ENCODE measurements around the gene ABCA3.

ABCA3 gene

DNA sequence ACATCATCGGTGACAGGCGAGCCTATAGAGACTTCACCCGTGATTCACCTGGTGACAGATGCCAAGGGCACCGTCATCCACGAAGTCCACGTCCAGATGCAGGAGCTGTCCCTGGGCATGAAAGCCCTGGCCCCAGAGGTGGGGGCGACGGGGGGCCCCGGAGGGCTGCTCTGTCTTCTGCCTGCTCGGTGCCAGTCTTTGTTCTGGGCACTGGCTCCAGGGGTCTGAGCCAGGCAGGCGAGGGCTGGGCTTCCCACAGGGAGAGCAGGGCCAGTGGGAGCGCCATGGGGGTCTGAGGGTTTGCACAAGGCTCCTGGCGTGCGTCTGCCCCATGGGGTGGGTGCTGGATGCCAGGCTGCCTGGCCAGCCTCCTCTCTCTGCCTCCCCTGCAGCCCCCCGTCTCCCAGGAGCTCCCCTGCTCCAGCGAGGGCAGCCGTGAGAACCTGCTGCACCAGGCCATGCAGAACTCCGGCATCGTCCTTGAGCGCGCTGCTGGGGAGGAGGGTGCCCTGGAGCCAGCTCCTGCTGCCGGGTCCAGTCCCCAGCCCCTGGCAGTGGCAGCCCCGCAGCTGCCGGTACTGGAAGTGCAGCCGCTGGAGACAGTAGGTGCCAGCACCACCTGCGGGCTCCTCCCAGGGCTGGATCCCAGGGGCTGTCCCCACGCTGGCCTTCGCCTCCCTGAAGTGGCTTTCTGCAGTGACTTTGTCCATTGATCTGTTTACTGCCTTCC lies 107.3 kb downstream of the ABCA3 start:
- no peak for DNase-seq

- no peak for DNase-seq
Observed at GRCh38 chr16:2232094-2232990, 108.2 kb downstream of the ABCA3 start.

DNA sequence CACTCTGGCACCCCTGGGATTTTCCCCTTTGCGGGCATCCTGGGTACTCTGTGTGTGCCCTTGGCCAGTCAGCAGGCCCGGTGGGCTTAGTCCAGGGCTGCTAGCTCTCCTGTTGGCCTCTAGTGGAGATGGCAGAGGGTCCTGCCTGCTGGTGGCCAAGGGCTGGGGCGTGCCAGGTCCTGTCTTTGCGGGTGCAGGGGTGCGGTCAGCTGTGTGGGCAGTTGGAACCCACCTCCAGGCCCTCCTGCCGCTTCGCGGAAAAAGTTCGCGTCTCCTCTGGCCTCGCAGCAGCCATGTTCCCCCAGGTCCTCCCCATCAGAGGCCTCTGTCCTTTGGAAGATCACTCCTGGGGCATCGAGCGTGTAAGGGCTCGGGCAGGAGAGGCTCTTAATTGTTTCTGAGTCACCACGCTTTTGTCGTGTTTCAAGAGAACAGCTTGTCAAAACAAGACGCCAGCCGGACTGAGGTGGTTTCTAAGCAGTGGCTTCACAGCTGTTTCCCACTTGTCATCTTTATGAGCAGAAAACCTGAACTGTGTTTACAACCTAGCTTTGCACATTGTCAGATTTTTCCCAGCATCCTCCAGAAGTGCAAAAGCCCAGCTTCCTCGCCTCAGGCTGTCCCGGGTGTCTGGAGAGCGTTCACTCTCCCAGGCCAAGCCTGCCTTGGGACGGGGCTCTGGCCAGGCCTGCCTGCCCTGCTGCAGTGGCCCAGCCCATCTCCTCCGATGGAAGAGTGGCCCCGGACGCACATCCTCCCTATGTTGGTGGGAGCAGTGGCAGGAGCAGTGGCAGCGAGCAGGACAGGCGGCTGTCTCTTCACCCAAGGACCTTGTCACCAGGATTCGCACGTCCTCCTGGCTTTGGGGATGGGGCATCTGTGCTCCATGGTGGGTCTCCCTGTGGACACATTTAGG lies 109.3 kb downstream of the ABCA3 start:
- no peak for DNase-seq

DNA sequence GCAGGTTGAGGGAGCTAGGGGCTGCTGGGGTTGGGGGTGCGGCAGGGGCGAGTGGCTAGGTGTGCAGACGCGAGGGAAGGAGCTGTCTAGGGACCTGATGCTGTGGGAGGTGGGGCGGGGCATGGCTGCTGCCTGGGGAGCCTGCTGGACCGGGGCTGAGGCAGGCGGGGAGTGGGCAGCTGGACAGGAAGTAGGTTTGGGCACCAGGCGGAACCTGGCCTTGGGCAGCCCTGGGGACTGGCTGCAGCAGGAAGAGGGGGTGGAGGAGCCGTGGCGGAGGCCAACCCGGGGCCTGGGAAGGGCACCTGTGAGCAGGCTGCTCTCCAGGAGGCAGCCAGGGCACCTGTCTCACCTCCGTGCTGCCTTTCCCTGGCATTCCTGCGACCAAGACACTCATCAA lies 110.2 kb downstream of the ABCA3 start:
- no peak for DNase-seq

GRCh38 chr16:2229632-2230250 lies 110.8 kb downstream of the ABCA3 start:
- no peak for DNase-seq

DNA sequence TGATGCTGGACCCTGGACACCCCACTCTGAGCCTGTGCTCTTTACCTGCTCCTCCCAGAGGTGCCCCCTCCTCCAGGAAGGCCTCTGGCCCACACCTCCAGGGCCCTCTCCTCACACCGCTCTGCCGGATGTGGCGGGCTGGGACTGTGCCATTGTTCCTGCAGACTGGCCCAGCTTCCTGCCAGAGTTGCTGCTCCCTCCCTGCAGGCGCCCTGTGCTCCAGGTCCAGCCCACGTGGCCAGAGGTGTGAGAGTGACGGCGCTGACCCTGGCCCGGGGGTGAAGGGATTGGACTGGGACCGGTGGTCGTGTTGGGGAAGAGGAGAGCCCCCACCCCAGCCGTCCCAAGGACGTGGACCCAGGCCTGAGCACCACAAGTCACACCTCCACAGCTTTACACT lies 111.4 kb downstream of the ABCA3 start:
- no peak for DNase-seq

DNA sequence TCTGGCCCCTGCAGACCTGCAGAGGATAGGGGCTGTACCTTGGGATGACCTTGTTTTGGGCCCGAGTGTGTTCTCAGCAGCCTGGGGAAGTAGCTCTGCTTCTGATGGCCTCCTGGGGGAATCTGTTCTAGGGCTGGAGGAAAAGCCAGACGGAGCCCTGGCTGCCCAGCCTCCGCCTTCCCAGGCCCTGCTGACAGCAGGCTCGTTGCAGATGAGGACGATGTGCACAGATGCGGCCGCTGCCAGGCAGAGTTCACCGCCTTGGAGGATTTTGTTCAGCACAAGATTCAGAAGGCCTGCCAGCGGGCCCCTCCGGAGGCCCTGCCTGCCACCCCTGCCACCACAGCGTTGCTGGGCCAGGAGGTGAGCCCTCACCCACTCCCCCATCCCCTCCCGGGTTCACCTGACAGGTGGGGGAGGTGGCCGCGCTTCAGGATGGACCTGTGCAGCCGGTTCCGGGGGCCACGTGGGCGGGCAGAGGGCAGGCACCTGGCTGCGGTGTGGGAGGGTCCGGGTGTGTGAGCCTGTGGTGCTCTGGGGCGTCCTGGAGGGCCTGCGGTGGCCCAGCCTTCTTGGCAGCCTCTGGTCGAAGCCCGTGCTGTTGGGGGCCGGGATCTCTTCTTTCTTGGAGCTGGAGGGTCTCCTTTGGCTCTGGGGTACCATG lies 112.2 kb downstream of the ABCA3 start:
- DNase-seq: no peak

DNA sequence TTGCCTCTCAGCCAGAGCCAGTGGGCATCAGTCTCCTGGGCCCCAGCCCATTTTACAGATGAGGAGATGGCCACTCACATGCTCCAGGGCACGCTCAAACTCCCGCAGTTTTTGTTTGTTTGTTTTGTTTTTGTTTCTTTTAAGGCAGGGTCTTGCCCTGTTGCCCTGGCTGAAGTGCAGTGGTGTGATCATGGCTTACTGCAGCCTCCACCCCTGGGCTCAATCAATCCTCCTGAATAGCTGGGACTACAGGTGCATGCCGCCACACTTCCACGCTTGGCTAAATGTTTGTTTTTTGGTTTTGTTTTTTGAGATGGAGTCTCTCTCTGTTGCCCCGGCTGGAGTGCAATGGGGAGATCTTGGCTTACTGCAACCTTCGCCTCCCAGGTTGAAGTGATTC lies 113.6 kb downstream of the ABCA3 start:
- no peak for DNase-seq

GRCh38 chr16:2226245-2226793 lies 114.2 kb downstream of the ABCA3 start:
- no peak for DNase-seq

All from NCI-H226 (cell line).